NCI-H748 treated with DMSO at 0.1 percent for 48 hours (cell line): Measurements from ENCODE around the gene LRRC49.
"Not testable (repeated sequence)": the region's sequence is repeated elsewhere in the genome, so short reads cannot be mapped to it uniquely, and the experiment has no call there.

ENCODE experiments used
- DNase-seq: peaks from one replicate; lab custom pipeline; 2025; lab: John Stamatoyannopoulos, UW

Gene LRRC49

DNA sequence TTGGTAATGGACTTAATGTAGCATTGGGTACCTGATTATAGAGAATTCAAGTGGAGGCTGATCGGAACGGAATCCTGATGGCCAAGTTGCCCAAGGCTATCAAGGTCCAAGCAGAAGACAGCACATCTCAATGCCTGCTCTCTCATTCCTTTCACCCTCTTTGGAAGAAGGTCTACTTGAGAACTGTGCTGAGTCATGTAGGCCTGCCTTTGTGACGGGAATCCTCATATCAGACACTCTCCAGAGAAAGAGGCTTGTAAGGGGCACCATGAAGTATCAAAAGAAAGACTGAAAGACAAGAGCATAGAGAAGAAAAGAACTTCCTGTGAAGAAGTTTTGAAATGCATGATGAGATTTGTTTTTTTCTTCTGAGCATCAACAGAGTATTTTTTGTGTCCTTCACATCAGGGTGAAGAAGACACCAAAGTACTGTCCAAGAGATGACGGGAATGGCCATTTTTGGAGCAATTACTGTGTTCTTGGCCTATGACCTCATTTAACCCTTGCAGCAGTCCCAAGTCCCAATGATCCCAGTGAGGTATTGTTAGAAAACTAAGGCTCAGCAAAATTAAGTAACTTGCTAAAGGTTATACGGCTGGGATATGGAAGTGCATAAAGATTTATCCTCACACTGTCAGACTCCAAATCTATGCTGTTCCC lies 25.5 kb upstream of the LRRC49 start:
- DNase-seq, result no peak

DNA sequence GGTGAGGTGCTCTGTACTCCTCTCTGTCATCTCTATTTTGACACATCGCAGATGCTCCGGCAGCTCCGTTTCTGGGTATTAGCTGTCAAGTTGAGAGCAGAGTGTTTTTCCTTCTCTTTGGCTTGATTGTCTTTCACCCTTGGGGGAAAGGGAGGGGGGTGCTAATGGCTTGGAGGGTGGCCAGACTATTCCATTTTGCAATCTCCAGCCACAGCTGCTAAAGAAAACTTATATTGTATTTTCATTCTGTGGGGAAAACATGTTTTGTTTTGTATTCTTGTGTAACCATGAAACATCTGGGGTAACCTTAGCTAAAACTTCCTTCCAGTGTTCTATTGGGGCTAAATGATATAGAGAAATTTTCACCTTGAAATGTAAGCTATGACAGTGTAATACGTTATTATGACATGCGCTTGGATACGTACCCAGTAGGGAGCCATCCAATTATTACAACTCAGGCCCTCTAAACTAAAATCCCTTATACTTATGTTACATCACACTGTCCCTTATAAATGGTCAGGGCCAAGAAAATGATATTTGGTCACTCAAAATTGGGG lies 24.6 kb upstream of the LRRC49 start:
- no peak for DNase-seq

DNA sequence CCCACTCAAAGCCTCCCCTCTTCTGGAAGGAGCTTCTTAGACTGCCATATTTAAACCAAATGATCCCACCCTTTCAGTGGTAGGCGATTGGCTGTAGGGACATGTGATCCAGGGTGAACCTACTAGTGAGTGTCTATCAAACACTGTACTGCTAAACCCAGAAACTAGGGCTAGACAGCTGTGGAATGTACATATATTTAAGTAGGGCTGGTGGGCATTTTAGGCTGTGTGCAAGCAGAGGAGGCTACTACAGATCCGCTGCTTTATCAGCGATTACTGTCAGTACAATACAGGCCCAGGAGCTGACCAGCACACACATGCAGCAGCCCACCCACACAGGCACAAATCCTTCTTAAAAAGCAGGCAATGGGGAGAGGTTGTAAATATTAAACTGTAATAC lies 23.3 kb upstream of the LRRC49 start:
- no peak for DNase-seq

DNA sequence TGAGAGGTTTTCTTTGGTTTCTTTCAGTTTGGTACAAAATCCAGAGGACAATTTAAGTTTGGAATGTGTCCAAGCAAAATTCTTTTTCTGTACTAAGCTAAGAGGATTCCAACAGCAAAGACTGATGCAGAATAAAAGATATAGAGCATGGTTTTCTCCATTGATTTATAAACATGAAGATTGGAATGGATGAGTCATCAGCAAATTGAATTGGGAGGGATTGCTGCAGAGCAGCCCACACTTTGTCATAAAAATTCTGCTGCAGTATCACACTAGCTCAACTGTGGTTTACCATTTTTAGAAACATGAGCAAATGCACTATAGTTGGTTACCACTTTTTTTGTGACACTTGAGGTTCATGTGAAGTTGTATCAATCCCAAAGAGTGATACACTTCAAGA lies 22.6 kb upstream of the LRRC49 start:
- DNase-seq, result no peak

DNA sequence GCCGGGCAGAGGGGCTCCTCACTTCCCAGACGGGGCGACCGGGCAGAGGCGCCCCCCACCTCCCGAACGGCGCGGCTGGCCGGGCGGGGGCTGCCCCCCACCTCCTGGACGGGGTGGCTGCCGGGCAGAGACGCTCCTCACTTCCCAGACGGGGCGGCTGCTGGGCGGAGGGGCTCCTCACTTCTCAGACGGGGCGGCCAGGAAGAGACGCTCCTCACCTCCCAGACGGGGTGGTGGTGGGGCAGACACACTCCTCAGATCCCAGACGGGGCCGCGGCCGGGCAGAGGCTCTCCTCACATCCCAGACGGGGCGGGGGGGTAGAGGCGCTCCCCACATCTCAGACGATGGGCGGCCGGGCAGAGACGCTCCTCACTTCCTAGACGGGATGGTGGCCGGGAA lies 21.1 kb upstream of the LRRC49 start:
- DNase-seq, result not testable (repeated sequence)

DNA sequence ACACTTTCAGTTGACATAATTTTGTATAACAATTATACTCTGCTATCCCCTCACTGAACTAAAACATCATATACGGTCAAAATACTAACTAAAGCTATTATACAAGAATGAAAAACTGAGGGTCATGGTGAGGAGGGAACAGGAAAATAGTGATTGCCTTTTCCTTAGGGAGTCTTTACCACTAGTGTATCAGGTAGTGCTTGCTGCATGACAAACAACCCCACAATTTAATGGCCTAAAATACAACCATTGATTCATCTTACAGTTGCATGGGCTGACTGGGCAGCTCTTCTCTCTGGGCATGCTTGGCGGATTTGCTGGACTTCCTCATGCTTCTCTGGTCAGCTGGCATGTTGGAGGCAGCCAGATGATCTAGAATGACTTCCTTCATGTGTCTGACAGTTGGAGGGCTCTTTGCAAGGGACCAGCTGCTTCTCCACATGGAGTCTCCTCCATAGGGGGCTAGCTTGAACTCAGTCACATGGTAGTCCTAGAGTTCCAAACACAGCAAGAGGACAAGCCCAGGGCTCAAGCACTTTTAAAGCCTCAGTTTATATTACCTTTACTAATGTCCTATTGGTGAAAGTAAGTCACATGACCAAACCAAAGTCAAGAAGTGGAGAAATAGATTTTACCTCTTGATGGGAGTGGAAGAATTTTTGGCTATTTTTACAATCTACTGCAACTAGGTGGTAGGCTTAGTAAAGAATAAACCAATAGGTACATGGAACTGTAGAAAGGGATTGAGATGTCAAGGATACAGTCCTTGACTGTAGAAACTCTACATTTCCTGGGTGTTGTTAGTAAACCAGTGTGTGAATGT lies 19.2 kb upstream of the LRRC49 start:
- DNase-seq, result no peak

DNA sequence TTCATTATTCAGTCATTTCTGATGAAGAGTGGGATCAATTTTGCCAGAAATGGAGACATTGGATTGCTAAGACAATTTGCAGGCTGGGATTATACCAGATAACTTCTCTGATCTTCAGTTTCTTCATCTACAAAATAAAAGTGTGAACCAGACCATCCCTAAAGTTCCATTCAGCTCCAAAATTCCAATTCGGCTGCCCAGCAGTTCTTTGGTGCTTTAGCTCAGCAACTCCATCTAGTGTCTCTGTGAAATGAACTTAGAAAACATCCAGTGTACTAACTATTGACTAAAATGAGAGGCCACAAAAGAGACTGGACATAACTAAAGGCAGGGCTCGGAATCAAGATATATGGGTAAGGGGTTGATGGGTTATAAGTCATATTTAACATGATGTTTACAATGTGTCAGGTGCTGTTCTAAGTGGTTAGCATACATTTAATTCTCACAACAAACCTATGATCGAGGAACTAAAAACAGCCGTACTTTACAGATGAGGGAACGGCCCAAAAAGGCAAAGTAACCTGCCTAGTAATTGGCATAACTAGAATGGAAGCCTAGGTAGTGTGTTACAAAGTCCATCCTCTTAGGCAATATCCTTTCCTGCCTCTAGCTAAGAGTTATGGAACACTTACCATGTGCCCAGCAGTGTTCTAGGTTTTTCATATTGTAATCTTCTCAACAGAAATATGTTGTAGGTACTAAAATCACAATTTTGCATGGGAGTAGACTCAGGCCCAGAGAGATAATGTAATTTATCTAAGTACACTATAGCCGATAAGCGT lies 17.4 kb upstream of the LRRC49 start:
- no peak for DNase-seq

DNA sequence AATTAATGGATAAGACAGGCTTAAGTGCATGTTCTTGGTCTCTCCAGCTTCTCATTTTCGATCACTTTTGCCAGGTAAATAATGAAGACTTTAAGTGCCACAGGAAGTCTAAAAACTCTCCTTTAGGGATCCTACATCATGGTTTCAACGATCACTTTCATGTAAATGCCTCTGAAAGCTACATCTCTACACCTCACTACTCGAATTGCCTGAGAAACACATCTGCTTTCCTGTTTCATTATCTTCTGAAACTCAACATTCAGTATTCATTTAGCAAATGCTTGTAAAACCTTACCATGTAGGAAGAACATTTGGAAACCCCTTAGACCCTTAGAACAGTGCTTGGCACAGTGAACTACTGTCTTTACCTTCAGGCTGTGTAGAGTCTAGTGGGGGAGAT lies 16.6 kb upstream of the LRRC49 start:
- no peak for DNase-seq

DNA sequence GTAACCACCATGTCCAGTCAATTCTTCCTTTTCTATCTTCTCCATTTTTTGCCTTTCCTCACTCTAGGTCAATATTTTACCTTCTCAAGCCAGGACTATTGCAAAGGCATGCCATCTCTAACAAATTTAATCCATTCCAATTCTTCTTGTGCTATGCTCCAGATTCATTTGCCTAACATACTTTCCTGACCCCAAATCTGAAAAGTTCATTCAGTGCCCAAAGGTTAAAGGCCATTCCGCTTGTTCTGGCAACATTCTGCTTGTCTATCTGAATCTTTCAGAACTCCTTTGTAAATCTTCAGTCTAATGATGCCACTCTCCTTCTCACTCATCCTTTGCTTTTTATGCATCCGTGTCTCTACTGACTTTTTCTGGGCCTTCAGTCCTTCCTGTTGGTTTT lies 15.9 kb upstream of the LRRC49 start:
- DNase-seq, result no peak

DNA sequence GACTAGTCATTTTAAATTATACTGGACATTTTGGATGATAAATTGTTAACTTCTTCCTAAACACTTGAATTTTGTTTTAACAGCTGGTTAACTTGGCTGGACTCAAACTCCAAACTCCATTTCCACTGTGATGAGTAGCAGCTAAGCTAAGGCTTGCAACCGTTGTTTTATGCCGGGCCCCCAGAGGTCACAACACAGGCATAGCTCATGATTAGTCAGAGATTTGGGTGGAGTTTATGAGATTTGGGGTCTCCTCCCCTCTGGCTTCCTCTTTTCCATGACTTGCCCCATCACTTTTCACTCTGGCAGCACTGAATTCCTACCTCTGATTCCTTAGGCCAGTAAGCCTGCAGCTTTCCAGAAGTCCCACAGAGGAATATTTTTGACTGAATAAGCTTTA lies 13.2 kb upstream of the LRRC49 start:
- no peak for DNase-seq

DNA sequence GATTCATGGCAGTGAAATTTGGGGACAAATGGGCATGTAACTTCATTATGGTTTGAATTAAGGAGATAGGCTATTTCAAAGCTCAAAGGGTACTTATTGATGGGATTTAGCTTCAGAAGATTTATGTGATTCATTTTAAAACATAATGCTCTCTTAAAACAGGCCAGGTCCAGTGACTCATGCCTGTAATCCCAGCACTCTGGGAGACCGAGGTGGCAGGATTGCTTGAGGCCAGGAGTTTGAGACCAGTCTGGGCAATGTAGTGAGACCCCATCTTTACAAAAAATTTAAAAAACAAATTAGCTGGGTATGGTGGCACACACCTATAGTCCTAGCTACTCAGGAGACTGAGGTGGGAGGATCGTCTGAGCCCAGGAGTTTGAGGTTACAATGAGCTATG lies 11.8 kb upstream of the LRRC49 start:
- no peak for DNase-seq

DNA sequence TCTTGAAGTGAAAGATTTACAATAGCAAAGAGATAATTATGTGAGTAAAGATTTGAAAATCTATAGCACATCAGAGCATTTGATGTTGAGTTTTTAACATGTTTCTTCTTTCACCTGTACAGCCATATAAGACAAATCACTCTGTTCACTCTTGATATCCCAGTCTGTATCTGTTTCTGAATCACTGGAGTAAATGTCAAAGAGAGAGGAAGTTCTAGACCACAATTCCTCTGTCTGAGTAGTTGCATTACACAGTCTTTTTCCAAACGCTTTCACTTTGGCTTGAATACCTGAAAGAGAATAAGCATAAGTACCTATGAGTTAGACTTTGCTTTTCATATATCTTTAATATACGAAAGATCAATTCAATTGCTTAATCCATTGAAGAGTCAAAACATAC lies 10.3 kb upstream of the LRRC49 start:
- no peak for DNase-seq

DNA sequence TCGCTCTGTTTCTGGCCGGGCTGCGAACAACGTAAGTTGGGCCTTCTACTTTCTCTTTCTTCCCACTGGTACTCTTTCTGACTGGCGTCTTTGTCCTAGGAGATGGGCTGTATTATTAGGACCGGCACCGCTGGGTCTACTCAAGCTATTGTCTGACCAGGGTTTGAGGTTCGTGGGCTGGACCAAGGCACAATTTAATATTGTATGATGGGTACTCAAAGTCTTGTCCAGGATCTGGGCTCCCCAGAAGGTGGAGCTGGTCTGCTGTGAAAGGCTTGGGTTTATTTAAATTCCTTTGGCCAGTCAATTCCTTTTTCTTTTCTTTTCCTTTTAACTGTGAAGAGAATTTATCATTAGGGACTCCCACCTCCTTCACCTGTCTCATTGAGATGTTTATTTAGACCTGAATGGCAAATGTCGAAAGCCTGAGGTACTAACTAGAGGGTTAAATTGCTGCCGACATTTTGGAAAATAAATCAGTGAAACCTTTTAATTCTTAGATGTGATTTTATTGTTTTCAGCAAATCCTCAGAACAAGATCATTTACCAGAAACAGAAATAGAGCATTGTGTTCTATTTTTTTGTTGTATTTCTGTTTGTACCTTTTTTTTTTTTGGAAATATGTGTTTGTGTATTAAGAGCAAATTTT lies 410 bp downstream of the LRRC49 start:
- DNase-seq, result peak; percentile 61

DNA sequence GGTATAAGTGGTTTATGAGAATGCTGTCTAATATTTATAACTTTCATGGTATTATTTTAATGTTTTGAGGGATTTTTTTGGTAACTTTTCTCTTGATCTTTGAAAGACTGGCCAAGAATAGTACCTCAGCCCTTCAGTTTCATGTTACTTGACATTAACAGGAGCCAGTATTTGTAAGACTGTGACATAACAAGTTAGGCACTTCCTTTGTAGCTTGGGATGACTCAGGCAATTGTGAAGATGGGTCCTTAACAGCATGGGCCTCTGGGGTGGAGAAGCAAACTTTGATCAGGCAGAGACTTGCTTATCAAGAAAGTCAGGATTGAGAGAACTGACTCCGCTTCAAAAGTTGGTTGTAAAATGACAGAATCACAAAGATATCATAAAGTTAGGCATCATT lies 9.5 kb downstream of the LRRC49 start:
- DNase-seq, result no peak

DNA sequence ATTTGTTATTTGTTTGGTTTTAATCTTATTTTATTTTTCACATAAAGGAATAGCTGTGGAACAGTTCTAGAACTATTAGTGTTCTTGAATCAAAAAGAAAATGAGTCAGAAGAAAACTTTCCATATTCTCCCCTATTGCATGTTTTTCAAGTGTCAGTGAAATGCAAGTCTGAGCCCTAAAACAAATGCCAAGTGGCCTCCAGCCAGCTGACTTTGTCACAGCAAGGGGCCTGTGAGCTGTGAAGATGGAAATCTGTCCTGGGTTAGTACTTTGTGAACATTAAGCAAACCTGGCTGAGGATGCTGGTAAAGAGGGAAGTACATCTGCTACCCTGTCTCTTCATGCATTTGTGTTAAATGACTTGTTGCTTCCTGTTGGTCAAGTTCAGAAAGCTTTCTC lies 14.2 kb downstream of the LRRC49 start:
- no peak for DNase-seq

DNA sequence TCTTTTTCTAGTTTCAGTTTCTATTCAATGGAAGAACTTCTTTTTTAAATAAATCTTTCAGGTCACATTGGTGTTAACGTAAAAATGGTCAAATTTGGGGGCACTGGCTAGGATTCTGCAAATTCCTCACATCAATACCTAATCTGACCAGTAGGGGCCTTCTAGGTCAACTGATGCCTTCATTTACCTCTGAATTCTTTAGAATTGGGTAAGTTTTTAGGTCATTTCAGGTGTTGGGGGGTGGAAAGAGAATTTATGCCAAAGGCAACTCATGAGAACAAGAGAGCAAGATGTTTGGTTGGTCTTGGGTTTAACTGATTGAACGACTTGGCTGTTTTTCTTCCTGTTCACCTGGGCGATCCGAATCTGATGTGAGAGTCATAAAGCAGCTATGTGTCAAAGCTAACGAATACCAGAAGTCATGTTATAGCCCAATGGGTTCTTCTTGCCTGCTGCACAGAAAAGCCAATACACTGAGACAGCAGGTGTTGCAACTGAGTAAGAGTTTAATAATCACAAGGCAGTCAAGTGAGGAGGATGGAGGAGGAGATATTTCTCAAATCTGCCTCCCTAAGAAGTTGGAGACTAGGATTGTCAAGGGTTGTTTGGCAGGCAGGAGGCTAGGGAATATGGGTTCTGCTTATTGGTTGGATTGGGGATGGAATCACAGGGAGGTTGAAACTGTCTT lies 15.3 kb downstream of the LRRC49 start:
- DNase-seq, result no peak

DNA sequence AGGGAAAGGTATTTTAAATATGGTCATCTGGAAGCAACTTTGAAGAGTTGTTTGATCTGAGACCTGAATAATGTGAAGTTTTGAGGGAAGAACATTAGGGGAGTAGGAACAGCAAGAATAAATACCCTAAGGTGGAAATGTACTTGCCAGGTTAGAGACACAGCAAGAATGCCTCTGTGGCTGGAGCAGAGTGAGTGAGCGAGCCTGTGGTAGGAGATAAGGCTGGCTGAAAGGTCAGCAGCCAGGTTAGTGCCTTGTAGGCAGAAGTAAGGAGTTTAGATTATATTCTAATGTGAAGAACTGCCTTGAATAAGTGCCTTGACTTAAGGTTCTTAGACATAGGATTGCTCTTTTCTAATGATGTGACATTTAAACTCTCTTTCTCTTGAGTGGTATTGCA lies 18.3 kb downstream of the LRRC49 start:
- no peak for DNase-seq

DNA sequence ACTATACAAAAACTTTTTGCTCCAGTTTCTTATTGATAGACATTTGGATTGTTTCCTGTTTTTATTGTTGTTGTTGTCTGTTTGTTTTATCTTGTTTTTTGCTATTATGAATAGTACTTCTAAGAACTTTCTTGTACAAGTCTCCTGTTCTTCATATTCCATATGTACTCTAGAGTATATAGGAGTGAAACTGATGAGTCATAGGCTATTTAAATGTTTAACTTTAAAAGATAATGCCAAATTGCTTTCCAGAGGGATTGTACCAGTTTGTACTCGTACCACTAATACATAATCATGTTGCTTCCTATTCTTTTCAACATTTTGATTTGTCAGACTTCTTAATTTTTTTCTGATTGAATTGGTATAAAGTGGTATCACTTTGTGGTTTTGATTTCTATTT lies 19.6 kb downstream of the LRRC49 start:
- DNase-seq, result no peak

DNA sequence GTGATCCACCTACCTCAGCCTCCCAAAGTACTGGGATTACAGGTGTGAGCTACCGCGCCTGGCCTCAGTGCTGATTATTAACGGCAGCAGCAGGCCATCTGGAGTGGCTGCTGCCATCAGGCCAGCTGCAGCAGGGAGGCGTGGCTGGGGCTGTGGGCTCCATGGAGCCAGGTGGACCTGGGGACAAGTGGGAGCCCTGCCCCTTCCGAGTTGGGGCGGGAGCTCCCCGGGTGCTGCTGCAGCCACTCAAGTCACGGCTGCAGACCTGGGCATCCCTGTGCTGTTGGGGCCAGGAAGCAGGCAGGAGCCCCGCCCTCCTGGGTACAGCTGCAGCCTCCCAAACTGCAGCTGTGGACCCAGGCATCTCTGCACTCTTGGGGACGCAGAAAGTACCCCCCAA lies 23.9 kb downstream of the LRRC49 start:
- no peak for DNase-seq

DNA sequence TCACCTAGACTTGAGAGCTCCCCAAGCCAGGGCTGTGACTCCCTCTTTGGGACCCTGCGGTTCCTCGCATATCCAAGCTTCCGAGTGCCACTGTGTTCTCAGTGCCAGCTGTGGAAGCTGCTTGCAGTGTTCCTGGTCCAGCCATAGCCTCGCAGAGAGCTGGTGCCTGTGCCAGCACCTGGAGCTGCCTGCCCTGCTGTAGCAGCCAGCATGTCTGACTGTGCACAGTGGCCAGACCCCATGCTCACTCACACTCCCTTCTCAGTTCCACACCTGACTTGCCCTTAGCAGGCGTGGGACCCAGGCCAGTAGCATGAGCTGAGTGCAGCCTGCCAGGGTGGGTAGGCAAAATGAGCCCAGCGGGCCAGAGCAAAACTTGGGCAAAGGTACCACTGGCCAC lies 25.3 kb downstream of the LRRC49 start:
- DNase-seq, result no peak

DNA sequence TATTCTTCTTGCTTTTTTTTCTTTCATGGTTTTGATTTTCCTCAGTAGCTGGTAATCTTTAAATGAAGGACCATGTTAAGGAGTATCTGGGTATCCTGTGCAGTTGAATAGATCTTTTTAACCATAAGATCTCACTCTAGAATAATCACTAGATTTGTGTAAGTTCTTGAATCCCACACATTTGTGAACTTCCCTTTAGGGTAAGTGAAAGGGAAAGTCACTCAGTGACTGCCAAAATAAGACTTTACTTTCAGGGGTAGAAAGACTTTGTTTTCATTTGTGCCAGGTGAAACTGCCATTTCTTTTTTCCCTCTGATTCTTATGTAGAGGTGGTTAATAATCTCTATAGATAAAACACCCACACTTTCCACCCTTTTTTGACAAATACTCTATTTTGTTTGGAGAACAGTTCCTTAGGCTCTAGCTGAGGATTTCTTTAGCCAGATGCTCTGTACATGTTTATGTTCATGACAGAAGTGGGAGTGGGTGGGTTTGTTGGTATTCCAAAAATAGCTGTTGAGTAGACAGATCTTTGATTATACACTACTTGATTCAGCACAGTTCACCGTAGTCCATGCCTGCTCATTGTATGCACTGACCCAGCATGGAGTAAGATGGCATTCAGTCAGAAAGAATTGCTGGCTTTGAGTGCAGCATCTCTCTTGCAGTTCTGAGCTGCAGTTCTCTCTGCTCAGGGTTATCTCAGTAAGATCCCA lies 28.5 kb downstream of the LRRC49 start:
- no peak for DNase-seq
